ENCODE data around the gene PSORS1C2. TPM values are rescaled to one million over a fixed set of nuclear protein-coding genes. Genes with fewer than 3 reads are reported as not detected.
"Not testable (repeated sequence)": the region's sequence is repeated elsewhere in the genome, so short reads cannot be mapped to it uniquely, and the experiment has no call there.

PSORS1C2 gene
- total RNA-seq, 2 donors from 2014 or later, result not detected

- no peak within 1 kb of the TSS for H3K27ac ChIP-seq
- no peaks in the 10 kb centered on the region for H3K36me3 ChIP-seq
- no peaks in the 10 kb centered on the region for H3K27me3 ChIP-seq (replicated peaks; ENCODE audit: insufficient read depth)
- H3K9me3 ChIP-seq, result no peaks in the 10 kb centered on the region
- no peak for TF ChIP-seq POLR2AphosphoS5 (IDR thresholded peaks at IDR 0.05)
- TF ChIP-seq POLR2A (IDR thresholded peaks at IDR 0.05), result no peak
- no peak for TF ChIP-seq CTCF (IDR thresholded peaks at IDR 0.05)
- no peak within 1 kb of the TSS for H3K4me3 ChIP-seq
- H3K4me1 ChIP-seq (replicated peaks), result no peaks in the 10 kb centered on the region
- 69% methylated on average over 9 of the region's 9 CpGs for WGBS
- no peak for DNase-seq (ENCODE audit: low spot score)
- intact Hi-C loops (cut with DNase I), result no loop called here
Observed at GRCh38 chr6:31170600-31170881, 31.7 kb upstream of the PSORS1C2 start, which contains the start of gene POU5F1. Gene POU5F1 (minus strand): TSS chr6:31170682. CDS start chr6:31170620, 62 bp downstream.

GRCh38 chr6:31169858-31170599, 31.2 kb upstream of the PSORS1C2 start:
- DNase-seq (ENCODE audit: low spot score); H3K4me1 ChIP-seq (replicated peaks); intact Hi-C loops (cut with DNase I); H3K4me3 ChIP-seq; H3K36me3 ChIP-seq; H3K9me3 ChIP-seq; H3K27me3 ChIP-seq (replicated peaks; ENCODE audit: insufficient read depth); H3K27ac ChIP-seq: not testable (repeated sequence)
- WGBS, result 65% methylated on average over 23 of the region's 23 CpGs

- Histone ChIP-seq H3K4me3 (no peak overlapping the region), H3K27ac (no peak overlapping the region), H3K9me3 (no peaks in the 10 kb centered on the region), H3K4me1 (replicated peaks) (no peaks in the 10 kb centered on the region), H3K27me3 (replicated peaks; ENCODE audit: insufficient read depth) (no peaks in the 10 kb centered on the region), H3K36me3 (no peaks in the 10 kb centered on the region)
- TF ChIP-seq POLR2A (IDR thresholded peaks at IDR 0.05), result no peak
- no peak for TF ChIP-seq CTCF (IDR thresholded peaks at IDR 0.05)
- no peak for TF ChIP-seq POLR2AphosphoS5 (IDR thresholded peaks at IDR 0.05)
- DNase-seq (ENCODE audit: low spot score), result no peak
- 65% methylated on average over 10 of the region's 10 CpGs for WGBS
- intact Hi-C loops (cut with DNase I), result no loop called here
Observed at GRCh38 chr6:31169123-31169857, 30.4 kb upstream of the PSORS1C2 start.

- Histone ChIP-seq H3K36me3 (no peaks in the 10 kb centered on the region), H3K9me3 (no peaks in the 10 kb centered on the region), H3K27me3 (replicated peaks; ENCODE audit: insufficient read depth) (no peaks in the 10 kb centered on the region), H3K4me3 (no peak overlapping the region), H3K27ac (no peak overlapping the region), H3K4me1 (replicated peaks) (no peaks in the 10 kb centered on the region)
- TF ChIP-seq POLR2AphosphoS5 (IDR thresholded peaks at IDR 0.05), result no peak
- no peak for DNase-seq (ENCODE audit: low spot score)
- intact Hi-C loops (cut with DNase I), result no loop called here
- 76% methylated on average over 3 of the region's 3 CpGs for WGBS
Observed at GRCh38 chr6:31168606-31169005, 29.7 kb upstream of the PSORS1C2 start.

GRCh38 chr6:31165986-31166385, 27.1 kb upstream of the PSORS1C2 start:
- intact Hi-C loops (cut with DNase I), result no loop called here
- no peaks in the 10 kb centered on the region for H3K4me1 ChIP-seq (replicated peaks)
- 66% methylated on average over 5 of the region's 5 CpGs for WGBS
- TF ChIP-seq POLR2AphosphoS5 (IDR thresholded peaks at IDR 0.05) (no peak), POLR2A (IDR thresholded peaks at IDR 0.05) (no peak), CTCF (IDR thresholded peaks at IDR 0.05) (no peak)
- H3K27ac ChIP-seq, result no peak overlapping the region
- H3K9me3 ChIP-seq, result no peaks in the 10 kb centered on the region
- no peak overlapping the region for H3K4me3 ChIP-seq
- H3K36me3 ChIP-seq, result no peaks in the 10 kb centered on the region
- DNase-seq (ENCODE audit: low spot score), result no peak
- H3K27me3 ChIP-seq (replicated peaks; ENCODE audit: insufficient read depth), result no peaks in the 10 kb centered on the region

GRCh38 chr6:31165064-31165832, 26.4 kb upstream of the PSORS1C2 start:
- H3K27me3 ChIP-seq (replicated peaks; ENCODE audit: insufficient read depth); H3K4me3 ChIP-seq; H3K9me3 ChIP-seq; H3K4me1 ChIP-seq (replicated peaks); DNase-seq (ENCODE audit: low spot score); H3K27ac ChIP-seq; H3K36me3 ChIP-seq; intact Hi-C loops (cut with DNase I): not testable (repeated sequence)
- WGBS, result 85% methylated on average over 17 of the region's 17 CpGs

GRCh38 chr6:31164475-31165063, 25.7 kb upstream of the PSORS1C2 start:
- H3K27ac ChIP-seq; DNase-seq (ENCODE audit: low spot score); H3K4me1 ChIP-seq (replicated peaks); H3K4me3 ChIP-seq; H3K27me3 ChIP-seq (replicated peaks; ENCODE audit: insufficient read depth); H3K9me3 ChIP-seq; H3K36me3 ChIP-seq; intact Hi-C loops (cut with DNase I): not testable (repeated sequence)
- 97% methylated on average over 7 of the region's 9 CpGs for WGBS

Measured in prostate gland (tissue), 2 donors.